GM12864 (cell line): ENCODE data around the gene CCM2.

Experiments used
- DNase-seq: peaks from one replicate; pipeline ENCODE4 v3.0.0-alpha.2; 2011; ENCODE audit warnings: low read depth
- H3K4me3 ChIP-seq: 2 replicates; pipeline ENCODE4 v1.5.1; 2011; ENCODE audit warnings: mild to moderate bottlenecking, low read depth, low read length, control low read depth
- TF ChIP-seq, protein P1 (sequence below): IDR thresholded peaks from 2 replicates; pipeline ENCODE4 v1.5.1; 2011; ENCODE audit warnings: low read depth, mild to moderate bottlenecking, moderate library complexity, low read length, control low read depth, inconsistent platforms; ENCODE audit errors: missing control alignments

The CCM2 gene

DNA sequence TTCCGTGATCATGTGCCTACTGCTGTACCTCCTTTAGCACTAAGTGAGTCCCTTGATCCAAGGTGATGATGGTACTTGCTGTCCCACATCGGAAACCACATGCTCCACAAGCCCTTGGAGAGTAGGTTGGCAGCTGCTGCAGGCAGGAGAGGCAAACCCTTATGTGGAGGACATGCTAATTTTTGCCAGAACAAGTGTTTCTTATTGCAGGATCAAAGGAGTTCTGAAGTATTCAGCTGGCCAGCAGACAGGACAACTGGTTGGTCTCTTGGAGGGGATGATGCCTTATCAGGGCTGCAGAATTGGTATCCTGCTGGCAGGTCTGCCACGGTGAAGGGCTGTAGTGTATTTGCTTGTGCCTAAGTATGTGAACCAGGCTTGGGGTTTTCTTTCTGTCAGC lies 52.0 kb downstream of the CCM2 start:
- no peak for DNase-seq
- TF ChIP-seq, protein P1, sequence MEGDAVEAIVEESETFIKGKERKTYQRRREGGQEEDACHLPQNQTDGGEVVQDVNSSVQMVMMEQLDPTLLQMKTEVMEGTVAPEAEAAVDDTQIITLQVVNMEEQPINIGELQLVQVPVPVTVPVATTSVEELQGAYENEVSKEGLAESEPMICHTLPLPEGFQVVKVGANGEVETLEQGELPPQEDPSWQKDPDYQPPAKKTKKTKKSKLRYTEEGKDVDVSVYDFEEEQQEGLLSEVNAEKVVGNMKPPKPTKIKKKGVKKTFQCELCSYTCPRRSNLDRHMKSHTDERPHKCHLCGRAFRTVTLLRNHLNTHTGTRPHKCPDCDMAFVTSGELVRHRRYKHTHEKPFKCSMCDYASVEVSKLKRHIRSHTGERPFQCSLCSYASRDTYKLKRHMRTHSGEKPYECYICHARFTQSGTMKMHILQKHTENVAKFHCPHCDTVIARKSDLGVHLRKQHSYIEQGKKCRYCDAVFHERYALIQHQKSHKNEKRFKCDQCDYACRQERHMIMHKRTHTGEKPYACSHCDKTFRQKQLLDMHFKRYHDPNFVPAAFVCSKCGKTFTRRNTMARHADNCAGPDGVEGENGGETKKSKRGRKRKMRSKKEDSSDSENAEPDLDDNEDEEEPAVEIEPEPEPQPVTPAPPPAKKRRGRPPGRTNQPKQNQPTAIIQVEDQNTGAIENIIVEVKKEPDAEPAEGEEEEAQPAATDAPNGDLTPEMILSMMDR: no peak
- H3K4me3 ChIP-seq: no peak overlapping the region

DNA sequence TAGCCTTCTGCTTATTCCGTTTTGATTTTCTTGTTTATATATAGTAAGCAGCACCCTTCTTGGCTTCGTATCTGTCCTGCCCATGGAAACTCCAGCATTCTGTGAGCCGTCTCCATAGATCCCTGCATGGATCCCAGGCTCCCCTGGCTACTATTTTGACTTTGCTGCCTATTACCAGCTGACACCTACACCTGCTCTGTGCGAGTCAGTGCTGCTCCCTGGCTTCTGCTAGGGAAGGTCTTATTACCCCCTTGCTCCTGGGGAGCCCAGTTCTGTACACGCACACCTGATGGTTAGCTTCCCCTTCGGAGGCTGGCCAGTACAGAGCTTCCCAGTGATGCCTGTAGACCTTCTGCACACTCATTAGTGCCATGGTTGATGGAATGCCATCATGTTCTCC lies 53.4 kb downstream of the CCM2 start:
- no peak for DNase-seq
- H3K4me3 ChIP-seq: no peak overlapping the region
- TF ChIP-seq, protein P1: no peak

DNA sequence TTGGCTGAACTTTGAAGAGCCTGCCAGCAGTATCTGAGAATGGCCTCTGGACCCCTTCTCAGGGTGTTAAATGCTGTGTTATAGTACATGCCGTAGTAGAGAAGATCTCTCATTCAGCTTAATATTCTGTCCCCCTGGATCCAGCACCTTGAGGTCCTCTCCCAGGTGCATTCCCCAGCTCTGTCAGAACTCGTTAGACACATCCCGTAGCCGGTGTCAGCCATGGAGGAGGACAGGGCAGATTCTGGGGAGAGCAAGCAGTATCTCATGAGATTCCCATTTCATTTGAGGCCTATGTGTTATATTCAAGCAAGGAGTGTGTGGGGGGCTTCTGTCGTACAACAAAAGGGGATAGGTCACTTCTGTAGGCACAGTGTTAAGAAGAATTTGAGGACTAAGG lies 53.9 kb downstream of the CCM2 start:
- no peak overlapping the region for H3K4me3 ChIP-seq
- TF ChIP-seq, protein P1: no peak
- no peak for DNase-seq

DNA sequence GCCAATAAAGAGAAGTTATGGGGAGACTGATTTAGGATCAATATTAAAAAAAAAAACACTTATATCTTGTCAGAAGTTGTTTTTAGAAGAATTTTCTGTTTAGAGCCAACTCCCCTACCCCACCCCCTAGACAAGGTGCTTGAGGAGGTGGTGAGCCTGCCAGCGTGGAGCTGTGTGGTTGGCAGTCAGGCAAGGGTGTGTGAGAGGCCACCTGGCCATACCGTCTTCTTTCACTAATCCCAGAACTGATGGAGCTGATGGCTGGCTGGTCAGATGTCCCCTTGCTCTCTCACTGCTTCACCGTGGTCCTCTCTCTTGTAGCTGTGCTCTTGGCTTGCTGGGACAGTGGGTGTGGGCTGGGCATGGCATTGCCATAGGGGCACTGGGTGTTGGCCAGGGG lies 54.4 kb downstream of the CCM2 start:
- no peak overlapping the region for H3K4me3 ChIP-seq
- TF ChIP-seq, protein P1: no peak
- DNase-seq: no peak

DNA sequence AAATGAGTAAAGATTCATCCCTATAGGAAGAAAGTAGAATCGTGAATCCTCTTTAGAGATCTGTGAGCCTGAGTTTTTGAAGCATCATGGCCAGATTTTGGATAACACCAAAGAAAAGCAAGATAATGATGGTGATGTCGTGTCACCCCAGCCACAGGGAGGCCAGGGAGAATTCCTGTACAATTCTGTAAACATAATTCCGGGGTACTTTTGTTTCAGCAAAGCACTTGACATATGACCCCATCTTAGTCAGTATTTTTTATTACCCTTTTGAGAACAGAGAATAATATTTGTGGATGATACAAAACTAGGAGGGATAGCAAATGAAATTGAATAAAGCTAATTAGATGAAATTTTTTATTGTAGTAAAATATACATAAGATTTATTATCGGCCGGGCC lies 55.0 kb downstream of the CCM2 start:
- no peak for DNase-seq
- TF ChIP-seq, protein P1: no peak
- no peak overlapping the region for H3K4me3 ChIP-seq

DNA sequence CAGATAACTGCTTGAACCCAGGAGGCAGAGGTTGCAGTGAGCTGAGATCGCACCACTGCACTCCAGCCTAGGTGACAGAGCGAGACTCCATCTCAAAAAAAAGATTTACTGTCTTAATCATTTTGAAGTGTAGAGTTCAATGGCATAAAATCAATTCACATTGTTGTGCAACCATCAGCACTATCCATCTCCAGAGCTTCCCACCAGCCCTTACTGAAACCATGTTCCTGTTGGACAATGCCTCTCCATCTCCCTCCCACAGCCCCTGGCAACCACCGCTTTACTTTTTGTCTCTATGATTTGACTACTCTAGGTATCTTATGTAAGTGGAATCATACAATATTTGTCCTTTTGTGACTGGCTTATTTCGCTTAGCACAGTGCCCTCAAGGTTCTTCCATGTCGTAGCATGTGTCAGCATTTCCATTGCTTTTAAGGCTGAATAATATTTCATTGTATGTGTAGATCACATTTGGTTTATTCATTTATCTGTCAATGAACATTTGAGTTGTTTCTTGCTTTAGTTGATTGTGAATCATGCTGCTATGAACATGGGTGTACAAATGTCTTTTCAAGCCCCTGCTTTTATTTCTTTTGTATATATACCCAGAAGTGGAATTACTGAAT lies 55.7 kb downstream of the CCM2 start:
- DNase-seq: no peak
- TF ChIP-seq, protein P1: no peak
- H3K4me3 ChIP-seq: no peak overlapping the region

DNA sequence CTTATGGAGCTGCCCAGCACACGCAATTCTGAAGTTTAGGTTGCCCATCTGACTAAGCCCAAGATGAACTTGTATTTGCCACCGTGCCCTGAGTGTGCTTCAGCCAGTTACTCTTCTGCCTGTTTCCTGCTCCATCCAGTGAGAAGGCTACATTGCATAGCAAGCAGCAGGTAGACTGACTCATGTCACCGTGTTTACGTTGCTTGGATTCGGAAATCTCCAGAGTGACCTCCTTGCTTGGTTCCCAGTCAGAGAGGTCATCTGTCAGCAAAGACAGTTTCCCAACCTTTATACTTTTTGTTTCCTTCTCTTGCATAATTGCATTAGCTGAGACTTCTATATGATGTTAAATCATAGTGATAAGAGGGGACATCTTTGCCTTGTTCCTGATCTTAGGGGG lies 57.9 kb downstream of the CCM2 start:
- no peak for DNase-seq
- TF ChIP-seq, protein P1: no peak
- H3K4me3 ChIP-seq: no peak overlapping the region
